ENCODE measurements around the gene PRAMEF15.
A peak's percentile ranks its signal among the peaks of the same experiment; 100 is the strongest.
"Not testable (repeated sequence)": the region's sequence is repeated elsewhere in the genome, so short reads cannot be mapped to it uniquely, and the experiment has no call there.

The PRAMEF15 gene

DNA sequence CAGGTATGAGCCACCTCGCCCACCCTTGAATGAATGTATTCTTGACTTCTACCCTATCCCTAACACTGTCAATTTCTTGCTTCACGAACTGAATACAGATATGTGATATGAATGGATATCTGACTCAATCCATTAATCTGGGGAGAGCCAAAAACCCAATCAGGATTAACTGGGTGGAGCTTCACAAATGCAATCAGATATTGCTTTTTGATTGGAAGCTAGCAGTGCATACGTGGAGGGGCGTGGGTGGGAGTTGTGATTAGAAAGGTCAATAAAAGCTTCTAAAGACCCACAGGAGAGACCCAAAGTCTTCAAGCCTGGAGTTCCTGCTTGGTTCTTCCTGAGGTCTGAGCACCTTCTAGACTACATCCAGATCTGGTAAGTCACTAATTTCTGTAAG lies at the start of gene PRAMEF15:
Gene PRAMEF15 (plus strand): TSS at position 301 of the 400 bp plus-strand sequence. CDS start 2,827 bp downstream, outside the sequence.
- not testable (repeated sequence) for DNase-seq

GRCh38 chr1:13277016-13277415 lies 38.4 kb upstream of the PRAMEF15 start:
- not testable (repeated sequence) for DNase-seq

- not testable (repeated sequence) for DNase-seq
Measured at GRCh38 chr1:13279617-13280016, 35.8 kb upstream of the PRAMEF15 start.

DNA sequence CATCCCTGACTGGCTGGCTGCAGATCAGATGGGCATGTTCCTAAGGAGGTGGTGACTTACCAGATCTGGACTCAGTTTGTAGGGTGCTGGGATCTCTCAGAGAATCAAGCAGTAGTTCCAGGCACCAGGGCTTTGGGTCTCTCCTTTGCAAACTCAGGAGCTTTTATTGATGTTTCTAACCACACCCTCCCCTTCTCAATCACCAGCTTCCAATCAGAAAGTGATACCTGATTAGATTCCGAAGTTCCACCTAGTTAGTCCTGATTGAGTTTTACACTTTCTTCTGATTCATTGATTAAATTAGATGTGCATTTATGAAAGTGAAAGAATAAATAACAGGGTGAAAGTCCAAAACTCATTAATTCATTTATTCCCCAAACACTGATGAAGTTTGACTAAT lies 30.3 kb upstream of the PRAMEF15 start, which contains the start of gene PRAMEF8:
Gene PRAMEF8 (minus strand): TSS at position 101 of the 400 bp plus-strand sequence. CDS start 1,046 bp downstream, outside the sequence.
- not testable (repeated sequence) for DNase-seq

GRCh38 chr1:13289030-13289429 lies 26.4 kb upstream of the PRAMEF15 start:
- not testable (repeated sequence) for DNase-seq

- DNase-seq = not testable (repeated sequence)
Measured at GRCh38 chr1:13297216-13297931, 18.0 kb upstream of the PRAMEF15 start.

- not testable (repeated sequence) for DNase-seq
Measured at GRCh38 chr1:13298699-13299098, 16.7 kb upstream of the PRAMEF15 start.

DNA sequence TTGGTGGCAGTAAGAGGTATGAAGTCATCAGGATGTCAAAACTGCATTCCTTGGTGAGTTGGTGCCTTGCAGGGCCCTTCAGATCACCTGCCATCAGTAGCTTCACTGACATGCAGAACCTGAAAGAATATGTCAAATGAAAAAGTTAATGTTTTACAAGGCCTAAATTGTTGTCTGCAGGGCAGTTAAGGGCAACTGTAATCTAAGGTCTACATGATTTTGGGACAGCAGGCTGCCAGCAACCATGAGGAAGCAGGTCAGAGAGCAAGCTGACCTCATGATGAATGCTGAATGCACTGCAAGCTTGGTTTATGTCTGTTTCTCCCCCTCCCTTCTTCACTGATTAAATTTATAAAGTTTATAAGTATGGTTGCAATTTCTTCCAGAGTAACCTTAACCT lies 13.2 kb upstream of the PRAMEF15 start:
- DNase-seq = not testable (repeated sequence)

DNA sequence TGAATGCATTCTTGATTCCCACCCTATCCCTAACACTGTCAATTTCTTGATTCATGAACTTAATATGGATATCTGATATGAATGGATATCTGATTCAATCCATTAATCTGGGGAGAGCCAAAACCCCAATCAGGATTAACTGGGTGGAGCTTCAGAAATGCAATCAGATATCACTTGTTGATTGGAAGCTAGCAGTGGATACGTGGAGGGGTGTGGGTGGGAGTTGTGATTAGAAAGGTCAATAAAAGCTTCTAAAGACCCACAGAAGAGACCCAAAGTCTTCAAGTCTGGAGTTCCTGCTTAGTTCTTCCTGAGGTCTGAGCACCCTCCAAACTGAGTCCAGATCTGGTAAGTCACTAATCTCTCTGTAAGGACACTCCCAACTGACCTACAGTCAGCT lies 12.1 kb upstream of the PRAMEF15 start, which contains the start of gene PRAMEF33:
Gene PRAMEF33 (plus strand): TSS at position 301 of the 400 bp plus-strand sequence. CDS start 2,416 bp downstream, outside the sequence.
- DNase-seq = not testable (repeated sequence)

DNA sequence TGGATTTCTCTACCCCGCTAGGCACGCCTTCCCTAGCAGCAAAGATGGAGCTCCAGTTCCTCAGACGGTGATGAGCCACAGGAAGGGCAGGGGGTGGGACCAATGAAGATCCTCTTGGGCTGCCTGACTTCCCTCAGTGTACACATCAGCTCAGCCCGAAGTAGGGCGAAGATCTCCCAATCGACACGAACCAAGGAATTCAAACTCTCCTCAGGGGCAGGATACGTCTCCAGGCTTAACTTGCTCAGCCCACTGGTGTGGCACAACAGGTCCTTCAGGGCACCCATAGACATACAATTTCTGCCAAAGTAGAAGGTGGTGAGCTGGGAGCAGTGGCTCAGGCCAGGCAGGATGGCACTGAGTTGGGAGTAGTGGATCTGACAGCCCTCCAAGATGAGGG lies 27.1 kb downstream of the PRAMEF15 start:
- not testable (repeated sequence) for DNase-seq

- not testable (repeated sequence) for DNase-seq
Measured at GRCh38 chr1:13347034-13347433, 31.7 kb downstream of the PRAMEF15 start, which contains the start of gene PRAMEF14. Gene PRAMEF14 (minus strand): TSS chr1:13347134. CDS start chr1:13345314, 1,820 bp downstream.

DNA sequence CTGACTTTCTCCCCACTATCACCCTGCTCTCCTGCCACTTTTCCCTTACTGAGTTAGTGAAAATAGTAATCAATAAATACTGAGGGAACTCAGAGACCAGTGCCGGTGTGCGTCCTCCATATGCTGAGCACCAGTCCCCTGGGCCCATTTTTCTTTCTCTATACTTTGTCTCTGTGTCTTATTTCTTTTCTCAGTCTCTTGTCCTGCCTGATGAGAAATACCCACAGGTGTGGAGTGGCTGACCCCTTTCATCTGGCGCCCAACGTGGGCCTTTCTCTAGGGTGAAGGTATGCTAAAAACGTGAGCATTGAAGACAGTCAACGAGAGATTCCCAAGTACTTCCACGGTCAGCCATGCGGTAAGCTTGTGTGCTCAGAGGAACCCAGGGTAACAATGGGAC lies 38.1 kb downstream of the PRAMEF15 start:
- DNase-seq = not testable (repeated sequence)

DNA sequence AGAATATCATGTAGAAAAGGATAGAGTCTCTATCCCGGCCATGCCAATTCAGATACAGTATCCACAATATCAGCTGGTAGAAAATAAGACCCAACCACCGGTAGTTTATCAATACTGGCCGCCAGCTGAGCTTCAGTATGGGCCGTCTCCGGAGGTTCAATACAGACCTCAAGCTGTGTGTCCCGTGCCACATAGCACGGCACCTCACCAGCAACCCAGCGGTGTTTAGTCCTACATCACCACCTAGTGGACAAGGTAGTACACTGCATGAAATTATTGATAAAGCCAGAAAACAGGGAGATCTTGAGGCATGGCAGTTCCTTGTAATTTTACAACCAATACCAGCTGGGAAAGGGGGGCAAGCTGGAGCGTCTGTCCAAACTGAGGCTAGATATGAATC lies 39.1 kb downstream of the PRAMEF15 start:
- DNase-seq = not testable (repeated sequence)

GRCh38 chr1:13356774-13357173 lies 41.4 kb downstream of the PRAMEF15 start:
- peak; percentile 15 for DNase-seq

- DNase-seq = not testable (repeated sequence)
Measured at GRCh38 chr1:13362364-13362763, 47.0 kb downstream of the PRAMEF15 start.

DNA sequence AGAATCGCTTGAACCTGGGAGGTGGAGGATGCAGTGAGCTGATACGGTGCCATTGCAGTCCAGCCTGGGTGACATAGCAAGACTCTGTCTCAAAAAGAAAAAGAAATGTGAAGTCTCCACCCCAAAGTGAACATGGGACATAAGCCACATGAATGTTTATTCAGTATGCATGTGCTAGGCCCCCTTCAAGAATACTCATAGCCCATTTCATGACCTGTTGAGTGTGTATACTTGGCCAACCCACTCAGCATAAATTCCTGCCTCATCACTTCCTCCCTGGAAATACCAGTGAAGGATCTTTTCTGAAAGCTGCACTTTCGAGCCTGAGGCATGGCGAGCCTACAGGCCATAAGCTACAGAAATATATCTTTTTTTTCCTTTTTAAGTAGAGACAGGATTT lies 49.5 kb downstream of the PRAMEF15 start:
- DNase-seq = not testable (repeated sequence)

DNA sequence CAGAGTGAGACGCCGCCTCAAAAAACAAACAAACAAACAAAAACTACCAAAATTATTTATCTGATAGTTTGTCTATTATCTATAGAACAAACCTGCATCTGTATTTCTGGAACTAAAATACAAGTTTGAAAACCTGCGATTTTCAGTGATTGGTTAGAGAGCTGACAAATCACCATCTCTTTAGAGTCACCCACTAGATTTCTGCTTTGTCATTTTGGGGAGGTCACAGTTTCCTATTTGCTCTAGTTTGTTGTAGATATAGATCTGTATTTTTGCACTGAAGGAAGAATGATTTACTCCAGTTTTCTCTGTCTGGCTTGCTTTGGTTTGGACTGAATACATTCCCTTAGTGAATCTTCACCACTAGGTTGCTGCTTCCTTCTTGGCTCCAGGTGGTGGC lies 51.2 kb downstream of the PRAMEF15 start:
- not testable (repeated sequence) for DNase-seq

- DNase-seq = not testable (repeated sequence)
Measured at GRCh38 chr1:13368544-13368943, 53.2 kb downstream of the PRAMEF15 start.

Measured in CD4-positive, alpha-beta T cell treated with Interleukin-6 for 4 hours (primary cell).